ENCODE results near the gene GAB2. TPM values are rescaled to one million over a fixed set of nuclear protein-coding genes. Genes with fewer than 3 reads are reported as not detected.

The GAB2 gene
- total and polyA plus RNA-seq, 10 of the 15 experiments (the other 5 are each of a cell fraction or from before 2014, with no cell fraction given): 0.69 to 12.6 (median 3.8) TPM

DNA sequence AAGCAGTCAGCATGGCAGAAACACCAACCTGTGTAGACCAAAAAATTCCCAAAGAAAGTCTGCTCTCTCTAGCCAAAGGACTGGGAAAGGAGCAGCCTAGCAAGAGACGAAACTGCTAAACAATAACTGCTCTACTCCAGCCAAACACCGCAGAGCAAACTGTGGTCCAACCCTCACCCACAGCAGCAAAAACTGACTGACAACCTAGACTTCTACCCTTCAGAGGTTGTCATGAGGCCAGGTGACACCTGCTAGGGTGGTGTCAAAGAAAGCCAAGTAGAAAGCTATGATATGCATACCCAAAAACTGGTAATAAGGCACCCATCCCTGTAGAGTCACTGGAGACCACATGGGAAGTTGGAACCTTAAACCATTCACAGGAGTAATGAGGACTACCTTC, 11.8 kb downstream of the GAB2 start:
- H3K27me3 ChIP-seq (replicated peaks in 1 of 2; ENCODE audit: control insufficient read depth in 2 of 2, insufficient read depth in 2 of 2, low read length in 1 of 2): no peaks in the 10 kb centered on the region
- intact Hi-C loops (cut with micrococcal nuclease; ENCODE audit: unreplicated experiment) (no loop called here), in situ Hi-C loops (cut with MboI) (no loop called here)
- FAIRE-seq (no peak), ATAC-seq (no peak), DNase-seq (ENCODE audit: low read depth, low spot score) (no peak)
- peaks cover 2% of the 10 kb centered on the region; the same call in 2 of the 3 replicates for H3K9me3 ChIP-seq (replicated peaks; ENCODE audit: control insufficient read depth, insufficient read depth, low read length)
- POLR2A ChIA-PET: no interaction called here
- H2AFZ ChIP-seq (ENCODE audit: control insufficient read depth, low read depth, low read length): no peak overlapping the region
- H3K9ac ChIP-seq (ENCODE audit: control insufficient read depth, insufficient read depth, low read length): no peak overlapping the region
- no peaks in the 10 kb centered on the region for H3K36me3 ChIP-seq (ENCODE audit: control insufficient read depth in 2 of 2, insufficient read depth in 2 of 2, low read length in 1 of 2)
- no peak overlapping the region for H3K27ac ChIP-seq (ENCODE audit: control insufficient read depth, insufficient read depth)
- SMC1A ChIA-PET (ENCODE audit: uncharacterized antibody, unreplicated experiment): no interaction called here
- CTCF ChIA-PET: interaction anchor here (0.6 to 2.4 kb wide), 4 partner anchors 9 to 178 kb away, joined by 3 to 7 read pairs (median 5); no protein-coding TSS in a partner anchor
- H3K4me2 ChIP-seq (ENCODE audit: control insufficient read depth, insufficient read depth): no peak overlapping the region
- BruUV-seq (replicated peaks): no TSS peak
- TF ChIP-seq ASH2L (IDR thresholded peaks at IDR 0.05; ENCODE audit: borderline replicate concordance, low read depth): no peak
- no peak for TF ChIP-seq SPI1 (IDR thresholded peaks at IDR 0.05; ENCODE audit: borderline replicate concordance, insufficient read depth, low read depth, low read length)
- TF ChIP-seq PRDM15 (CRISPR knock-in tag; IDR thresholded peaks at IDR 0.05): no peak
- no peak for TF ChIP-seq JUNB (IDR thresholded peaks at IDR 0.05)
- H4K20me1 ChIP-seq (ENCODE audit: control insufficient read depth, insufficient read depth): no peaks in the 10 kb centered on the region
- 100% methylated on average over 2 of the region's 2 CpGs for WGBS (ENCODE audit: insufficient coverage, insufficient replicate concordance, low lambda C conversion rate, missing lambda C conversion rate)
- H3K79me2 ChIP-seq (ENCODE audit: control insufficient read depth, insufficient read depth, low read length): no peaks in the 10 kb centered on the region
- H3K4me1 ChIP-seq (ENCODE audit: control insufficient read depth, insufficient read depth, low read length): no peaks in the 10 kb centered on the region
- RAD21 ChIA-PET (ENCODE audit: unreplicated experiment): interaction anchor here (1.1 kb wide), 1 partner anchor 10 kb away, joined by 3 read pairs; no protein-coding TSS in a partner anchor
- H3K4me3 ChIP-seq: no peak overlapping the region
